Mesothelial cell of epicardium (in vitro differentiated cells): ENCODE measurements around the gene DACT3. TPM values are rescaled to one million over a fixed set of nuclear protein-coding genes. Genes with fewer than 3 reads are reported as not detected.

Source experiments
- DNase-seq, 2 experiments: peaks; one replicate each; pipeline ENCODE4 v3.0.0; 2021; ENCODE audit warnings: low spot score in 2 of 2; ENCODE audit not compliant: unreplicated experiment in 2 of 2
- H3K27ac Mint-ChIP-seq: 2 replicates; pipeline ENCODE4 v1.8.0; 2021; ENCODE audit warnings: mixed read lengths
- H3K27me3 Mint-ChIP-seq: 2 replicates; pipeline ENCODE4 v1.8.0; 2021; ENCODE audit warnings: low read depth, mixed read lengths
- H3K36me3 Mint-ChIP-seq: 2 replicates; pipeline ENCODE4 v1.8.0; 2021; ENCODE audit warnings: mixed read lengths
- H3K4me1 Mint-ChIP-seq: 2 replicates; pipeline ENCODE4 v1.8.0; 2021; ENCODE audit warnings: mixed read lengths
- H3K4me3 Mint-ChIP-seq: 2 replicates; pipeline ENCODE4 v1.8.0; 2021; ENCODE audit warnings: mild to moderate bottlenecking, moderate library complexity, mixed read lengths
- H3K9me3 Mint-ChIP-seq: 2 replicates; pipeline ENCODE4 v1.8.0; 2021; ENCODE audit warnings: mixed read lengths
- total RNA-seq: library from RNA; stranded (reverse); gene quantifications from 3 replicates; pipeline ENCODE4 v1.2.1, GENCODE V29; 2021
- TF ChIP-seq, protein P1 (sequence below): fragments of 200-600 bp; sonication (generic); IDR thresholded peaks from one replicate; pipeline ENCODE4 v1.5.0; 2021; ENCODE audit warnings: antibody characterized with exemption; ENCODE audit not compliant: unreplicated experiment

Gene DACT3
- total RNA-seq, 1 donor from 2014 or later: 48.8 TPM

DNA sequence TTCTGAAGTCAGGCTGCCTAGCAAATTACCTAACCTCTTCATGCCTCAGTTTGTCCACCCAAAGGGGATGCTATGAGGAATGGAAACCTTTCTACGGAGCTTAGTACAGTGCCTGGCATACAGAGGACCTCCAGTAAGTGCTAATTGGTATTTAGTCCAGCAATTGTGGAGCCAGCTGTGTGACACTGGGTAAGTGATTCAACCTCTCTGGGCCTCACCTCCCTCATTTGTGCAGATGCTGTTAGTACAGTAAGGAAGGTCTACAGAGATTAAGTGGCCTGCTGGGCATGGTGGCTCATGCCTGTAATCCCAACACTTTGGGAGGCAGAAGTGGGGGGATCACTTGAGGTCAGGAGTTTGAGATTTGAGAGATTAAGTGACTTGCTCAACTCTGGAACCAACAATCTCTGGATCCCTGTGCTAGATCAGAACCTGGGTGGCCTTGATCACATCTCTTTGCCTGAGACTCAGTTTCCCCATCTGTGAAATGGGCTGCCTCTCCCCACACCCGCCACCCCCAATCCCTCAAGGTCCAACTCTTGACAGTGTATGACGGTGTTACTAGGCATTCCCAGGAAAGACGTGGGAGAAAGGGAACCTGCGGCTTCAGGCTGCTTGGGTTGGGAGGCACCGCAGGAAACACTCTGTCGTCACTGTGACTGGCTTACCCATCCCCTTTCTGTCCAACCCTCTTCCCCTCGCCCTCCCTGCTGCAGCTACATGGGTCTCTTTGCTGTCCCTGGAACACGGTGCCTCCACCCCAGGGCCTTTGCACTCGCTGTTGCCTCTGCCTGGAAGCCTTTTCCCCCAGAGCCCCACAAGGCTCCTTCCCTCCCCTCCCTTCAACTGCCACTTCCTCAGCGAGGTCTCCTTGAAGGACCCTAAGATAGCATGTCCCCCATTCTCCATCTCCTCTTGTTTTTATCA is 37.7 kb upstream of the DACT3 start:
- H3K27ac Mint-ChIP-seq: no peak overlapping the region
- no peaks in the 10 kb centered on the region for H3K9me3 Mint-ChIP-seq
- H3K4me1 Mint-ChIP-seq: peaks cover 3% of the 10 kb centered on the region
- DNase-seq: no peak
- peaks cover 37% of the 10 kb centered on the region for H3K36me3 Mint-ChIP-seq
- no peaks in the 10 kb centered on the region for H3K27me3 Mint-ChIP-seq
- TF ChIP-seq, protein P1, sequence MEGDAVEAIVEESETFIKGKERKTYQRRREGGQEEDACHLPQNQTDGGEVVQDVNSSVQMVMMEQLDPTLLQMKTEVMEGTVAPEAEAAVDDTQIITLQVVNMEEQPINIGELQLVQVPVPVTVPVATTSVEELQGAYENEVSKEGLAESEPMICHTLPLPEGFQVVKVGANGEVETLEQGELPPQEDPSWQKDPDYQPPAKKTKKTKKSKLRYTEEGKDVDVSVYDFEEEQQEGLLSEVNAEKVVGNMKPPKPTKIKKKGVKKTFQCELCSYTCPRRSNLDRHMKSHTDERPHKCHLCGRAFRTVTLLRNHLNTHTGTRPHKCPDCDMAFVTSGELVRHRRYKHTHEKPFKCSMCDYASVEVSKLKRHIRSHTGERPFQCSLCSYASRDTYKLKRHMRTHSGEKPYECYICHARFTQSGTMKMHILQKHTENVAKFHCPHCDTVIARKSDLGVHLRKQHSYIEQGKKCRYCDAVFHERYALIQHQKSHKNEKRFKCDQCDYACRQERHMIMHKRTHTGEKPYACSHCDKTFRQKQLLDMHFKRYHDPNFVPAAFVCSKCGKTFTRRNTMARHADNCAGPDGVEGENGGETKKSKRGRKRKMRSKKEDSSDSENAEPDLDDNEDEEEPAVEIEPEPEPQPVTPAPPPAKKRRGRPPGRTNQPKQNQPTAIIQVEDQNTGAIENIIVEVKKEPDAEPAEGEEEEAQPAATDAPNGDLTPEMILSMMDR: no peak
- H3K4me3 Mint-ChIP-seq: no peak overlapping the region

DNA sequence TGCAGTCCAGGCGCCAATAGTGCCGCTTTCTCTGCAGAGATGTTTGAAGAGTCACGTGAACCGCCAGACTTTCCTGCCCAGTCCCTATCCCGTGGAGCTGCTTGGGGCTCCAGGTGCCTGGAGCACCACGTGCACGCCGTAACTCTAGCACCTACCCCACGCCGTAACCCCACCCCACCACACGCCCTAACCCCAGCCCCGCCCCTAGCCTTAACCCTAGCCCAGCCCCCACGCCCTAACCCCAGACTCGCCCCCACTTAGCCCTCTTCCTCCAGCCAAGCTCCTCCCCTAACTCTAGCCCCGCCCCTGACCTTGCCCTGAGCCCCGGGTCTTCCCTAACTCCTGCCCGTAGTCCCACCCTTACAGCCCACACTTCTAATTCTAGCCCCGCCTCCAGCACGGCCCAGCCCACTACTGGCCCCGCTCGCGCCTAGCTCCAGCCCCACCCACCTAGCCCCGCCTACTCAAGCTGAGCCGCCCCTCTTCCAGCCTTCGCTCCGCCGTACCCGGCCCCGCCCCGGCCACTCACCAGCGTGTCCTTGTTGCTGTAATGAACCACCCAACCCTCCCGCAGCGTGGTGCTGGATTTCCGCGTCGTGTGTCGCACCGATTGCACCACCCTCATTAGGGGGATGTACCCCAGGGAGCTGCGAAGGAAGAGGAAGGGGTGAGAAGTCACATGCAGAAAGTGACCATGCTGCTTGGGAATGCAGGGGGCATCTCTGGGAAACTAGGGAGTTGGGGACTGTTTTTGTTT is 36.4 kb upstream of the DACT3 start:
- H3K36me3 Mint-ChIP-seq: peaks cover 48% of the 10 kb centered on the region
- H3K4me1 Mint-ChIP-seq: peaks cover 3% of the 10 kb centered on the region
- H3K27ac Mint-ChIP-seq: peak overlapping the region; percentile 66
- H3K4me3 Mint-ChIP-seq: peak overlapping the region; percentile 26
- TF ChIP-seq, protein P1: no peak
- peak; percentile 76 to 84 for DNase-seq
- H3K27me3 Mint-ChIP-seq: no peaks in the 10 kb centered on the region
- peaks cover 4% of the 10 kb centered on the region for H3K9me3 Mint-ChIP-seq

DNA sequence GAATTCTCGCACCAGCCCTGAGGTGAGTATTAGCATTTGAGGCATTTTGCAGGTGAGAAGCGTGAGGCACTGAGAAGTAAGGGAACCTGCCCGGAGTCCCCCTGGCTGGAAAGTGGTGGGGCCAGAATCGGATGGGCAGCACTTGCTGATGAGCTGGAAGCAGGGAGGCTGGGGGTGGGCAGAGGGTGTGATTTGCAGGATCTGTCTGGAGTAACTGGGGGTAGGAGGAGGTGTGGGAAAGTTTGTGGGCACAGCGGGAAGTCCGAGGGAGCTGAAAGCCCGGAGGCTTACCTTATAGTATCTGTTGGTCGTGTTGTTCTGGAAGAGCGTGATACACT is 35.9 kb upstream of the DACT3 start:
- Mint-ChIP-seq H3K27me3 (no peaks in the 10 kb centered on the region), H3K9me3 (peaks cover 7% of the 10 kb centered on the region), H3K4me3 (no peak overlapping the region)

DNA sequence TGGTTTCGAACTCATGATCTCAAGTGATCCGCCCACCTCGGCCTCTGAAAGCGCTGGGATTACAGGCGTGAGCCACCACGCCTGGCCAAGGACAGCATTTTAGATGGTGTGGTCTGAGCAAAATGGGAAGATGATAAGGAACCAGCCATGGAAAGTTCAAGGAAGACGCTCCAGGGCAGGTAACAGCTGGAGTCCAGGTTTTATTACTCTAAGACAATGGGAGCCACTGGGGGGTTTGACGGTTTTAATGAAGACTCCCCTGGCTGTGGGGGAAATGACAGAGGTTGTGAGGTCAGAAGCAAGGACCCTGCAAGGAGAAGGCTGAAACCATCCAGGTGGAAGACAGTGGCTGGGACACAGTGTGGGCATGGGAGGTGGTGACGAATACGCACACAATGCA is 35.1 kb upstream of the DACT3 start:
- TF ChIP-seq, protein P1: no peak
- H3K36me3 Mint-ChIP-seq: peaks cover 56% of the 10 kb centered on the region
- no peak for DNase-seq
- no peak overlapping the region for H3K27ac Mint-ChIP-seq
- no peaks in the 10 kb centered on the region for H3K27me3 Mint-ChIP-seq
- no peak overlapping the region for H3K4me3 Mint-ChIP-seq
- peaks cover 3% of the 10 kb centered on the region for H3K4me1 Mint-ChIP-seq
- peaks cover 7% of the 10 kb centered on the region for H3K9me3 Mint-ChIP-seq

More for the DNA sequence above, 35.9 kb upstream of the DACT3 start:
- peaks cover 54% of the 10 kb centered on the region for H3K36me3 Mint-ChIP-seq
- no peak for DNase-seq
- TF ChIP-seq, protein P1: no peak
- H3K4me1 Mint-ChIP-seq: peaks cover 3% of the 10 kb centered on the region
- peak overlapping the region; percentile 66 for H3K27ac Mint-ChIP-seq

DNA sequence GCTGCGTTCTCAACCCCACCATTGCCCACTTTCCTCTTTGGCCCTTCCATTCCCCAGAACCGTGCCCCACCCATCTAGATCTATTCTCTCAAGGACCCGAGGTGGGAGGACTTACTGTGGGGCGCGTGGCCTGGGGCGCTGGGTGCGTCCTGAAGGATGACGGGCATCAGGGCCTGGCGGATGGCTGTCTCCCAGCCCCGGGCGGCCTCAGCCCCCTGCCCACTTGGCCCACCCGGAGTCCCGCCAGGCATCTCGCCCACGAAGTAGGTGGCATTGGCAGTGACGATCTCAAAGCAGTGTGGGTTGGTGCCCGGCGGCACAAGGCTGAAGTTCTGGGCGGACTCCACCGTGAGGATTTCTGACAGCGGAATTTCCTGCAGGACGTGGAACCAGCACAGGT is 32.8 kb upstream of the DACT3 start:
- Mint-ChIP-seq H3K36me3 (peaks cover 57% of the 10 kb centered on the region), H3K4me3 (no peak overlapping the region), H3K4me1 (peaks cover 3% of the 10 kb centered on the region), H3K27ac (no peak overlapping the region), H3K27me3 (no peaks in the 10 kb centered on the region), H3K9me3 (peaks cover 7% of the 10 kb centered on the region)
- TF ChIP-seq, protein P1: no peak
- no peak for DNase-seq
